K562 (cell line): ENCODE data around the gene LYPD6B. TPM values are rescaled to one million over a fixed set of nuclear protein-coding genes. Genes with fewer than 3 reads are reported as not detected.

ENCODE experiments used
- ATAC-seq: fragments of 200-7000 bp; cut with Tn5 transposase; 3 replicates; pipeline ENCODE4 v1.9.1; 2020; ENCODE audit warnings: moderate library complexity
- BruUV-seq: library from RNA; stranded (reverse); fragments of 400-500 nt; replicated peaks from 2 replicates; lab custom pipeline; 2021; lab: Mats Ljungman, UMichigan
- CTCF ChIA-PET: fragments of 300-600 bp; formaldehyde crosslinking; extraction: SDS; loops from one replicate; lab custom pipeline; 2021; ENCODE audit warnings: low intra/inter-chr PET ratio; lab: Yijun Ruan, JAX
- POLR2A ChIA-PET: fragments of 300-600, 350-650 bp; sonication (Branson Sonifier 250); formaldehyde crosslinking; extraction: SDS; loops from one replicate; lab custom pipeline; 2021; ENCODE audit warnings: antibody characterized with exemption, inconsistent platforms; lab: Yijun Ruan, JAX
- DNase-seq, 4 experiments: peaks; one replicate each; pipeline versions ENCODE4 v3.0.0 to v3.0.0-alpha.2; 2011 to 2018; ENCODE audit warnings: low spot score in 3 of 4, mixed read lengths in 3 of 4; ENCODE audit errors: extremely low read depth in 1 of 4
- FAIRE-seq: peaks from 2 replicates; lab custom pipeline; 2011; peaks lifted over from hg19 to GRCh38; lab: Jason Lieb, UNC
- H2AFZ ChIP-seq: 2 replicates; pipeline ENCODE4 v1.6.0; 2011; ENCODE audit warnings: low read depth, low read length, control low read depth, inconsistent platforms
- H3K27ac ChIP-seq: fragments of 200-600 bp; 3 replicates; pipeline ENCODE4 v1.8.0; 2011; ENCODE audit warnings: low read depth, mild to moderate bottlenecking, control low read depth, inconsistent platforms, low read length, moderate library complexity, mixed read lengths; ENCODE audit errors: extremely low read depth
- H3K27me3 ChIP-seq, 2 experiments: fragments of 300-600 bp in 1 of 2; 2 replicates in 1 of 2; 3 replicates in 1 of 2; pipeline versions ENCODE4 v1.6.0 to v1.8.0; 2011; ENCODE audit warnings: inconsistent platforms in 2 of 2, low read length in 2 of 2, mild to moderate bottlenecking in 1 of 2, mixed read lengths in 1 of 2, moderate library complexity in 1 of 2; ENCODE audit not compliant: control insufficient read depth in 2 of 2, insufficient read depth in 2 of 2
- H3K36me3 ChIP-seq: fragments of 300-600 bp; 3 replicates; pipeline ENCODE4 v1.8.0; 2011; ENCODE audit warnings: mild to moderate bottlenecking, low read length, inconsistent platforms; ENCODE audit not compliant: control insufficient read depth, insufficient read depth
- H3K4me1 ChIP-seq, 2 experiments: fragments of 200-600 bp in 1 of 2; replicated peaks in 1 of 2; 2 replicates in 1 of 2; 3 replicates in 1 of 2; pipeline versions ENCODE4 v1.5.1 to v1.8.0; 2011; ENCODE audit warnings: inconsistent platforms in 2 of 2, low read length in 2 of 2, mild to moderate bottlenecking in 1 of 2, mixed read lengths in 1 of 2, moderate library complexity in 1 of 2; ENCODE audit not compliant: control insufficient read depth in 2 of 2, insufficient read depth in 2 of 2
- H3K4me2 ChIP-seq: 2 replicates; pipeline ENCODE4 v1.6.1; 2011; ENCODE audit warnings: low read length, control low read depth, inconsistent platforms, mixed read lengths; ENCODE audit not compliant: insufficient read depth
- H3K4me3 ChIP-seq: fragments of 200-600 bp; sonication (generic), shearing (Covaris generic); 2 replicates; pipeline ENCODE4 v1.5.1; 2016; ENCODE audit warnings: control low read depth, inconsistent platforms
- H3K79me2 ChIP-seq: fragments of 200-600 bp; 3 replicates; pipeline ENCODE4 v1.8.0; 2011; ENCODE audit warnings: low read length, inconsistent platforms; ENCODE audit not compliant: control insufficient read depth, insufficient read depth
- H3K9ac ChIP-seq, 2 experiments: 2 replicates each; pipeline versions ENCODE4 v1.6.0 to v1.6.1; 2011; ENCODE audit warnings: low read depth in 2 of 2, low read length in 2 of 2, control low read depth in 1 of 2, inconsistent platforms in 1 of 2, mild to moderate bottlenecking in 1 of 2, mixed read lengths in 1 of 2; ENCODE audit not compliant: insufficient read depth in 1 of 2
- H3K9me1 ChIP-seq: one replicate; pipeline ENCODE4 v1.6.0; 2011; ENCODE audit warnings: inconsistent platforms, mild to moderate bottlenecking, low read length, moderate library complexity; ENCODE audit not compliant: control insufficient read depth, insufficient read depth
- H3K9me3 ChIP-seq: replicated peaks from 2 replicates; pipeline ENCODE4 v1.5.1; 2011; ENCODE audit warnings: low read depth, low read length, inconsistent platforms; ENCODE audit not compliant: control insufficient read depth, insufficient read depth
- H4K20me1 ChIP-seq: replicated peaks from 2 replicates; pipeline ENCODE4 v1.6.1; 2011; ENCODE audit warnings: low read length, inconsistent platforms, mixed read lengths; ENCODE audit not compliant: control insufficient read depth, insufficient read depth
- RAD21 ChIP-seq, 2 experiments: fragments of 250-450 bp in 1 of 2; fragments of 450-650 bp in 1 of 2; sonication (Bioruptor Pico) in 1 of 2; formaldehyde crosslinking in 1 of 2; IDR thresholded peaks in 1 of 2; conservative IDR thresholded peaks in 1 of 2; 2 replicates each; pipeline versions ENCODE4 v1.4.0 to v1.8.0; 2020 to 2022; ENCODE audit warnings: mild to moderate bottlenecking in 2 of 2, moderate library complexity in 1 of 2
- WGBS: fragments of 100-300 bp; shearing (Covaris generic); methylation state at CpG from one replicate; pipeline ENCODE4 v1.1.6; 2016; ENCODE audit warnings: low coverage, mixed read lengths; ENCODE audit not compliant: insufficient coverage; ENCODE audit errors: missing lambda C conversion rate; 5-methylcytosine and 5-hydroxymethylcytosine counted together
- in situ Hi-C: fragments of 300-500 bp; cut with MboI; formaldehyde crosslinking; loops from 4 replicates; pipeline ENCODE4 v1.15.0; 2018; ENCODE audit warnings: inconsistent platforms, mixed read lengths
- intact Hi-C: fragments of 100-400 bp; cut with micrococcal nuclease; formaldehyde crosslinking; loops from 2 replicates; pipeline ENCODE4 v1.14.2; 2022
- polyA plus RNA-seq, 8 experiments: library from polyadenylated mRNA; depleted of rRNA in 4 of 8; stranded (reverse) in 5 of 8; unstranded in 3 of 8; fragments of >200 nt; fragmentation: Nextera tagmentation in 2 of 8; fragmentation: Illumina TruSeq in 1 of 8; extraction: Ambion mirVana in 2 of 8; extraction: Trizol in 1 of 8; gene quantifications; 2 replicates each; pipeline versions ENCODE4 v1.2.1 to v1.2.3, GENCODE V29; 2011 to 2014; ENCODE audit warnings: inconsistent platforms in 1 of 8, missing spikeins in 1 of 8
- total RNA-seq, 7 experiments: library from RNA; depleted of rRNA in 6 of 7; stranded (reverse); fragments of >200 nt in 6 of 7; fragmentation: Illumina TruSeq in 2 of 7; extraction: Trizol in 2 of 7; gene quantifications; 2 replicates each; pipeline versions ENCODE4 v1.2.1 to v1.2.3, GENCODE V29; 2011 to 2021; ENCODE audit warnings: low replicate concordance in 1 of 7
- TF ChIP-seq, protein P1 (sequence below): sonication (generic); formaldehyde crosslinking; IDR thresholded peaks from 2 replicates; pipeline ENCODE4 v1.8.0; 2023; ENCODE audit warnings: mild to moderate bottlenecking, missing genetic modification reagents
- TF ChIP-seq, protein P2 (sequence below), 3 experiments: IDR thresholded peaks in 2 of 3; conservative IDR thresholded peaks in 1 of 3; 2 replicates each; pipeline ENCODE4 v1.5.1; 2011 to 2012; ENCODE audit warnings: low read length in 3 of 3, mild to moderate bottlenecking in 3 of 3, control low read depth in 2 of 3, improper control_type of control experiment in 1 of 3, inconsistent platforms in 1 of 3, low read depth in 1 of 3, mixed read lengths in 1 of 3, moderate library complexity in 1 of 3; ENCODE audit not compliant: insufficient read depth in 2 of 3
- TF ChIP-seq, protein P3 (sequence below): fragments of 450-650 bp; IDR thresholded peaks from 2 replicates; pipeline ENCODE4 v1.6.1; 2016; ENCODE audit warnings: borderline replicate concordance

Gene LYPD6B
- total and polyA plus RNA-seq, 9 of the 15 experiments (the other 6 are each of a cell fraction or from before 2014, with no cell fraction given) = not detected

GRCh38 chr2:149036507-149037293 is 1.8 kb upstream of the LYPD6B start (continued):
- TF ChIP-seq, protein P1, sequence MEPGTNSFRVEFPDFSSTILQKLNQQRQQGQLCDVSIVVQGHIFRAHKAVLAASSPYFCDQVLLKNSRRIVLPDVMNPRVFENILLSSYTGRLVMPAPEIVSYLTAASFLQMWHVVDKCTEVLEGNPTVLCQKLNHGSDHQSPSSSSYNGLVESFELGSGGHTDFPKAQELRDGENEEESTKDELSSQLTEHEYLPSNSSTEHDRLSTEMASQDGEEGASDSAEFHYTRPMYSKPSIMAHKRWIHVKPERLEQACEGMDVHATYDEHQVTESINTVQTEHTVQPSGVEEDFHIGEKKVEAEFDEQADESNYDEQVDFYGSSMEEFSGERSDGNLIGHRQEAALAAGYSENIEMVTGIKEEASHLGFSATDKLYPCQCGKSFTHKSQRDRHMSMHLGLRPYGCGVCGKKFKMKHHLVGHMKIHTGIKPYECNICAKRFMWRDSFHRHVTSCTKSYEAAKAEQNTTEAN = no peak
- TF ChIP-seq, all 486 proteins: peak for 0

DNA sequence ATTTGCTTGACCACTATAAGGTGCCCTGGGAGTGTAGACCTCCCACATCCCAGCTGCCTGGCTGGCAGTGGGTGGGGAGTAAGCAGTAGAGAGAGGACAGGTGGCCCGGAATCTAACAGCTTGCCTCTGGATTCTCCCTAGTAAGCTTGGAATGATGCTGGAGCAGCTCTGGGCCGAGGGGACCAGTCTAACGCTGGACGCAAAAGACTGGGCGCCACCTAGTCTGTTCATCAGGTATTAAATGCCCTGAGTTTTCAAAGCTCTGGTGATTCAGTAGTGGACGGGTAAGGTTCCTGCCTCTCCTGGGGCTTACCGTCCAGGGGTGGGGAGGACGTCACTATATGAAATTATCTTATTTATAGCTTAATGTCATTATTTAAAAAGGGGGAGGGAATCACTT is 648 bp upstream of the LYPD6B start:
- no peaks in the 10 kb centered on the region for H3K9me3 ChIP-seq
- no peak overlapping the region for H3K4me3 ChIP-seq
- ChIA-PET POLR2A (interaction anchor here (0.6 kb wide), 2 partner anchors 43 to 535 kb away, joined by 3 to 4 read pairs; no protein-coding TSS in a partner anchor), CTCF (no interaction called here)
- no peak overlapping the region for H3K27ac ChIP-seq
- WGBS = under 1% methylated on average over 8 of the region's 8 CpGs
- H3K4me2 ChIP-seq = no peak overlapping the region
- H3K79me2 ChIP-seq = no peaks in the 10 kb centered on the region
- H3K9ac ChIP-seq = no peak overlapping the region
- no peak overlapping the region for H2AFZ ChIP-seq
- TF ChIP-seq, protein P2, sequence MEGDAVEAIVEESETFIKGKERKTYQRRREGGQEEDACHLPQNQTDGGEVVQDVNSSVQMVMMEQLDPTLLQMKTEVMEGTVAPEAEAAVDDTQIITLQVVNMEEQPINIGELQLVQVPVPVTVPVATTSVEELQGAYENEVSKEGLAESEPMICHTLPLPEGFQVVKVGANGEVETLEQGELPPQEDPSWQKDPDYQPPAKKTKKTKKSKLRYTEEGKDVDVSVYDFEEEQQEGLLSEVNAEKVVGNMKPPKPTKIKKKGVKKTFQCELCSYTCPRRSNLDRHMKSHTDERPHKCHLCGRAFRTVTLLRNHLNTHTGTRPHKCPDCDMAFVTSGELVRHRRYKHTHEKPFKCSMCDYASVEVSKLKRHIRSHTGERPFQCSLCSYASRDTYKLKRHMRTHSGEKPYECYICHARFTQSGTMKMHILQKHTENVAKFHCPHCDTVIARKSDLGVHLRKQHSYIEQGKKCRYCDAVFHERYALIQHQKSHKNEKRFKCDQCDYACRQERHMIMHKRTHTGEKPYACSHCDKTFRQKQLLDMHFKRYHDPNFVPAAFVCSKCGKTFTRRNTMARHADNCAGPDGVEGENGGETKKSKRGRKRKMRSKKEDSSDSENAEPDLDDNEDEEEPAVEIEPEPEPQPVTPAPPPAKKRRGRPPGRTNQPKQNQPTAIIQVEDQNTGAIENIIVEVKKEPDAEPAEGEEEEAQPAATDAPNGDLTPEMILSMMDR (IDR thresholded peaks at IDR 0.05 in 2 of 3, conservative IDR thresholded peaks at IDR 0.05 in 1 of 3; ENCODE audit: insufficient read depth in 2 of 3, low read depth in 1 of 3, low read length in 3 of 3) = peak in 1 of 3 experiments; percentile 19; a peak in 2 of 6 replicates
- TF ChIP-seq RAD21 (CRISPR knock-in tag; conservative IDR thresholded peaks at IDR 0.05 in 1 of 2, IDR thresholded peaks at IDR 0.05 in 1 of 2) = 0 out of 4 replicates have a peak, but pooled peaks of 1 of the 2 experiments have one; percentile 17
- TF ChIP-seq, protein P3, sequence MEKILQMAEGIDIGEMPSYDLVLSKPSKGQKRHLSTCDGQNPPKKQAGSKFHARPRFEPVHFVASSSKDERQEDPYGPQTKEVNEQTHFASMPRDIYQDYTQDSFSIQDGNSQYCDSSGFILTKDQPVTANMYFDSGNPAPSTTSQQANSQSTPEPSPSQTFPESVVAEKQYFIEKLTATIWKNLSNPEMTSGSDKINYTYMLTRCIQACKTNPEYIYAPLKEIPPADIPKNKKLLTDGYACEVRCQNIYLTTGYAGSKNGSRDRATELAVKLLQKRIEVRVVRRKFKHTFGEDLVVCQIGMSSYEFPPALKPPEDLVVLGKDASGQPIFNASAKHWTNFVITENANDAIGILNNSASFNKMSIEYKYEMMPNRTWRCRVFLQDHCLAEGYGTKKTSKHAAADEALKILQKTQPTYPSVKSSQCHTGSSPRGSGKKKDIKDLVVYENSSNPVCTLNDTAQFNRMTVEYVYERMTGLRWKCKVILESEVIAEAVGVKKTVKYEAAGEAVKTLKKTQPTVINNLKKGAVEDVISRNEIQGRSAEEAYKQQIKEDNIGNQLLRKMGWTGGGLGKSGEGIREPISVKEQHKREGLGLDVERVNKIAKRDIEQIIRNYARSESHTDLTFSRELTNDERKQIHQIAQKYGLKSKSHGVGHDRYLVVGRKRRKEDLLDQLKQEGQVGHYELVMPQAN = no peak
- TF ChIP-seq, all 486 proteins: peak for 2
- DNase-seq (peak in 1 of 4 experiments; percentile 15), FAIRE-seq (no peak), ATAC-seq (peak; percentile 62)
- intact Hi-C loops (loop anchor here (5.0 kb wide), 1 partner anchor 274 kb away; no protein-coding TSS in a partner anchor), in situ Hi-C loops (no loop called here)
- Histone ChIP-seq H4K20me1 (no peaks in the 10 kb centered on the region), H3K36me3 (no peaks in the 10 kb centered on the region), H3K27me3 (peaks cover 8 to 31% of the 10 kb centered on the region in 2 experiments; a peak in 4 of 5 replicates), H3K4me1 (peaks cover 0 to 10% of the 10 kb centered on the region in 2 experiments; a peak in 1 of 5 replicates), H3K9me1 (no peaks in the 10 kb centered on the region)
- BruUV-seq = no TSS peak
